H1 (cell line): Measurements from ENCODE around the gene NR3C1. TPM values are rescaled to one million over a fixed set of nuclear protein-coding genes. Genes with fewer than 3 reads are reported as not detected.

Source experiments
- CTCF ChIA-PET: fragments of 300-600 bp; sonication (Branson Sonifier 250); formaldehyde crosslinking; loops from one replicate; lab custom pipeline; 2021; ENCODE audit not compliant: partially characterized antibody; lab: Charles Lee
- POLR2A ChIA-PET: fragments of 300-600 bp; sonication (Branson Sonifier 250); formaldehyde crosslinking; loops from one replicate; lab custom pipeline; 2021; ENCODE audit warnings: inconsistent platforms; ENCODE audit not compliant: partially characterized antibody; lab: Charles Lee
- DNase-seq, 2 experiments: peaks; one replicate each; pipeline versions ENCODE4 v3.0.0 to v3.0.0-alpha.2; 2010 to 2022; ENCODE audit warnings: low spot score in 2 of 2, low read depth in 1 of 2, mixed read lengths in 1 of 2
- FAIRE-seq: peaks from 2 replicates; lab custom pipeline; 2011; peaks lifted over from hg19 to GRCh38; lab: Jason Lieb, UNC
- H2AFZ ChIP-seq: 2 replicates; pipeline ENCODE4 v1.8.1; 2012; ENCODE audit warnings: low read length, inconsistent platforms
- H2AK5ac ChIP-seq: 2 replicates; pipeline ENCODE4 v1.6.1; 2013; ENCODE audit warnings: low read depth, low read length
- H2BK120ac ChIP-seq: replicated peaks from 2 replicates; pipeline ENCODE3; 2013; ENCODE audit warnings: low read depth, low read length, inconsistent platforms
- H2BK12ac ChIP-seq: 2 replicates; pipeline ENCODE4 v1.6.1; 2013; ENCODE audit warnings: low read depth, low read length
- H2BK15ac ChIP-seq: 2 replicates; pipeline ENCODE4 v1.6.1; 2013; ENCODE audit warnings: low read length
- H2BK20ac ChIP-seq: 2 replicates; pipeline ENCODE4 v1.6.1; 2013; ENCODE audit warnings: low read length
- H2BK5ac ChIP-seq: 2 replicates; pipeline ENCODE4 v1.6.1; 2013; ENCODE audit warnings: low read depth, low read length
- H3K14ac ChIP-seq: 2 replicates; pipeline ENCODE4 v1.6.1; 2013; ENCODE audit warnings: inconsistent platforms; ENCODE audit not compliant: insufficient read length
- H3K18ac ChIP-seq: 2 replicates; pipeline ENCODE4 v1.6.1; 2013; ENCODE audit warnings: low read length; ENCODE audit errors: extremely low read depth
- H3K23ac ChIP-seq: 2 replicates; pipeline ENCODE4 v1.6.1; 2013; ENCODE audit warnings: inconsistent platforms; ENCODE audit not compliant: insufficient read length
- H3K23me2 ChIP-seq: 2 replicates; pipeline ENCODE4 v1.6.1; 2013; ENCODE audit warnings: low read depth, low read length
- H3K27ac ChIP-seq: 2 replicates; pipeline ENCODE4 v1.6.1; 2011; ENCODE audit warnings: low read depth, low read length, inconsistent platforms
- H3K27me3 ChIP-seq, 4 experiments: replicated peaks in 1 of 4; 1 replicate in 1 of 4; 2 replicates in 3 of 4; pipeline versions ENCODE4 v1.6.1 to v1.8.1; 2011 to 2013; ENCODE audit warnings: low read length in 3 of 4, mild to moderate bottlenecking in 3 of 4, inconsistent platforms in 2 of 4, mixed read lengths in 2 of 4, moderate library complexity in 1 of 4; ENCODE audit not compliant: control insufficient read depth in 3 of 4, insufficient read depth in 3 of 4; ENCODE audit errors: extremely low read depth in 1 of 4
- H3K36me3 ChIP-seq, 4 experiments: 2 replicates each; pipeline versions ENCODE4 v1.6.1 to v1.8.1; 2011 to 2013; ENCODE audit warnings: mild to moderate bottlenecking in 4 of 4, low read length in 3 of 4, moderate library complexity in 2 of 4, control low read depth in 1 of 4, inconsistent platforms in 1 of 4; ENCODE audit not compliant: insufficient read depth in 4 of 4, control insufficient read depth in 2 of 4
- H3K4ac ChIP-seq: replicated peaks from 2 replicates; pipeline ENCODE3; 2013; ENCODE audit warnings: low read length, low read depth, mixed read lengths, inconsistent platforms; ENCODE audit not compliant: insufficient read length
- H3K4me1 ChIP-seq, 4 experiments: replicated peaks in 1 of 4; 1 replicate in 1 of 4; 2 replicates in 3 of 4; pipeline versions ENCODE4 v1.6.1 to v1.8.1; 2011 to 2013; ENCODE audit warnings: low read length in 3 of 4, inconsistent platforms in 2 of 4, mixed read lengths in 1 of 4; ENCODE audit not compliant: insufficient read depth in 4 of 4, control insufficient read depth in 3 of 4
- H3K4me2 ChIP-seq, 2 experiments: 2 replicates each; pipeline versions ENCODE4 v1.6.1 to v1.8.1; 2011 to 2013; ENCODE audit warnings: low read depth in 2 of 2, low read length in 2 of 2, control low read depth in 1 of 2, inconsistent platforms in 1 of 2, mild to moderate bottlenecking in 1 of 2; ENCODE audit not compliant: insufficient read depth in 1 of 2
- H3K4me3 ChIP-seq, 4 experiments: fragments of 200-600, 300-600 bp in 1 of 4; sonication (generic), shearing (Covaris generic), sonication (Bioruptor Twin) in 1 of 4; 2 replicates each; pipeline versions ENCODE4 v1.5.1 to v1.8.1; 2011 to 2016; ENCODE audit warnings: low read length in 4 of 4, low read depth in 3 of 4, control low read depth in 2 of 4, inconsistent platforms in 2 of 4, mild to moderate bottlenecking in 2 of 4, mixed read lengths in 1 of 4, moderate library complexity in 1 of 4; ENCODE audit not compliant: insufficient read depth in 2 of 4; ENCODE audit errors: extremely low read depth in 1 of 4
- H3K56ac ChIP-seq: replicated peaks from 2 replicates; pipeline ENCODE3; 2013; ENCODE audit warnings: low read depth, mild to moderate bottlenecking, mixed read lengths, low read length, inconsistent platforms; ENCODE audit not compliant: insufficient read length
- H3K79me1 ChIP-seq: 2 replicates; pipeline ENCODE4 v1.6.1; 2013; ENCODE audit warnings: low read depth, low read length, control low read depth
- H3K79me2 ChIP-seq, 2 experiments: 2 replicates each; pipeline versions ENCODE4 v1.6.1 to v1.8.1; 2012 to 2013; ENCODE audit warnings: low read length in 2 of 2, mild to moderate bottlenecking in 2 of 2, inconsistent platforms in 1 of 2; ENCODE audit not compliant: insufficient read depth in 2 of 2, control insufficient read depth in 1 of 2
- H3K9ac ChIP-seq, 4 experiments: replicated peaks in 1 of 4; 1 replicate in 1 of 4; 2 replicates in 3 of 4; pipeline versions ENCODE4 v1.6.1 to v1.8.1; 2011 to 2013; ENCODE audit warnings: low read depth in 3 of 4, low read length in 3 of 4, control low read depth in 2 of 4, mild to moderate bottlenecking in 2 of 4, moderate library complexity in 2 of 4, inconsistent platforms in 1 of 4; ENCODE audit errors: extremely low read depth in 1 of 4
- H3K9me3 ChIP-seq, 2 experiments: 2 replicates each; pipeline versions ENCODE4 v1.6.1 to v1.8.1; 2012 to 2013; ENCODE audit warnings: mild to moderate bottlenecking in 2 of 2, moderate library complexity in 2 of 2, control low read depth in 1 of 2, inconsistent platforms in 1 of 2, low read depth in 1 of 2, low read length in 1 of 2, mixed read lengths in 1 of 2; ENCODE audit not compliant: insufficient read depth in 2 of 2
- H4K20me1 ChIP-seq, 2 experiments: replicated peaks in 1 of 2; 2 replicates each; pipeline versions ENCODE3 to v1.8.1; 2011 to 2013; ENCODE audit warnings: inconsistent platforms in 2 of 2, low read length in 2 of 2, mild to moderate bottlenecking in 1 of 2; ENCODE audit not compliant: insufficient read depth in 2 of 2, control insufficient read depth in 1 of 2
- H4K5ac ChIP-seq: 2 replicates; pipeline ENCODE4 v1.6.1; 2013; ENCODE audit warnings: low read length, low read depth, mixed read lengths, inconsistent platforms; ENCODE audit not compliant: insufficient read length
- H4K8ac ChIP-seq: 2 replicates; pipeline ENCODE4 v1.8.0; 2013; ENCODE audit warnings: mild to moderate bottlenecking, moderate library complexity, low read length, inconsistent platforms; ENCODE audit not compliant: insufficient read depth; ENCODE audit errors: extremely low read depth
- H4K91ac ChIP-seq: replicated peaks from 2 replicates; pipeline ENCODE3; 2013; ENCODE audit warnings: low read length, mixed read lengths, inconsistent platforms; ENCODE audit not compliant: insufficient read length
- ATF3 ChIP-seq: IDR thresholded peaks from 2 replicates; pipeline ENCODE4 v1.6.1; 2011; ENCODE audit warnings: low read depth, mild to moderate bottlenecking, low read length; ENCODE audit not compliant: insufficient read depth
- EGR1 ChIP-seq: IDR thresholded peaks from 2 replicates; pipeline ENCODE4 v1.6.1; 2011; ENCODE audit warnings: low read depth, low read length, borderline replicate concordance
- GTF2F1 ChIP-seq: IDR thresholded peaks from 2 replicates; pipeline ENCODE4 v1.6.1; 2012; ENCODE audit warnings: low read depth, low read length, improper control_type of control experiment, borderline replicate concordance
- HDAC2 ChIP-seq, 2 experiments: fragments of 300-600 bp in 1 of 2; sonication (generic) in 1 of 2; IDR thresholded peaks; 2 replicates each; pipeline ENCODE4 v1.6.1; 2011 to 2012; ENCODE audit warnings: low read depth in 2 of 2, low read length in 2 of 2, mild to moderate bottlenecking in 2 of 2, moderate library complexity in 2 of 2, borderline replicate concordance in 1 of 2, inconsistent platforms in 1 of 2
- RBBP5 ChIP-seq: IDR thresholded peaks from 2 replicates; pipeline ENCODE4 v1.7.1; 2012; ENCODE audit warnings: low read depth, mild to moderate bottlenecking, inconsistent platforms, low read length, moderate library complexity, borderline replicate concordance
- RFX5 ChIP-seq: IDR thresholded peaks from 2 replicates; pipeline ENCODE4 v1.6.1; 2011; ENCODE audit warnings: low read depth, low read length, improper control_type of control experiment, borderline replicate concordance
- SAP30 ChIP-seq: fragments of 300-600 bp; sonication (generic); IDR thresholded peaks from 2 replicates; pipeline ENCODE4 v1.7.1; 2012; ENCODE audit warnings: low read length, moderate library complexity, mild to moderate bottlenecking, inconsistent platforms; ENCODE audit not compliant: insufficient read depth, insufficient replicate concordance
- SP1 ChIP-seq: IDR thresholded peaks from 2 replicates; pipeline ENCODE4 v1.6.1; 2011; ENCODE audit warnings: low read depth, low read length
- TAF1 ChIP-seq: IDR thresholded peaks from 2 replicates; pipeline ENCODE4 v1.6.1; 2011; ENCODE audit warnings: mild to moderate bottlenecking, low read depth, low read length
- TAF7 ChIP-seq: optimal IDR thresholded peaks from 2 replicates; pipeline ENCODE3; 2011; ENCODE audit warnings: low read depth, mild to moderate bottlenecking, inconsistent platforms, low read length, moderate library complexity, borderline replicate concordance
- TEAD4 ChIP-seq: IDR thresholded peaks from 2 replicates; pipeline ENCODE4 v1.6.1; 2012; ENCODE audit warnings: low read depth, low read length, inconsistent platforms, mixed read lengths
- WGBS, 2 experiments: shearing (Covaris generic) in 1 of 2; methylation state at CpG; one replicate each; pipeline versions ENCODE4 v1.1.6 to v1.1.7; 2013 to 2015; ENCODE audit warnings: low lambda C conversion rate in 2 of 2, mixed read lengths in 2 of 2, inconsistent platforms in 1 of 2, low coverage in 1 of 2, missing lambda C conversion rate in 1 of 2; ENCODE audit not compliant: insufficient replicate concordance in 2 of 2, insufficient coverage in 1 of 2, insufficient read length in 1 of 2; ENCODE audit errors: extremely low coverage in 1 of 2, missing lambda C conversion rate in 1 of 2; 5-methylcytosine and 5-hydroxymethylcytosine counted together
- polyA plus RNA-seq, 7 experiments: library from polyadenylated mRNA; depleted of rRNA in 3 of 7; stranded (reverse) in 5 of 7; unstranded in 2 of 7; fragments of >200 nt in 5 of 7; fragments of 200-250 nt in 2 of 7; gene quantifications; 1 replicate in 5 of 7; 2 replicates in 1 of 7; 4 replicates in 1 of 7; pipeline versions ENCODE4 v1.2.1 to v1.2.3, GENCODE V29; 2011 to 2013; ENCODE audit warnings: missing spikeins in 2 of 7, mixed read lengths in 2 of 7
- total RNA-seq: library from RNA; stranded (reverse); fragmentation: NEBNext Ultra II Directional; extraction: Animal tissue kit (Norgen Biotek cat#: 25700); gene quantifications from 2 replicates; pipeline ENCODE4 v1.2.1, GENCODE V29; 2021

The NR3C1 gene
- total and polyA plus RNA-seq, 2 of the 8 experiments (the other 6 are each of a cell fraction or from before 2014, with no cell fraction given), result 1.7 to 5.4 TPM

- Histone ChIP-seq H3K56ac (no peak overlapping the region), H3K18ac (no peak overlapping the region), H3K27ac (no peak overlapping the region), H3K4me1 (peaks cover 0 to 7% (median 3%) of the 10 kb centered on the region in 4 experiments; a peak in 4 of 7 replicates), H2BK5ac (no peak overlapping the region), H3K79me1 (no peaks in the 10 kb centered on the region), H2AK5ac (no peak overlapping the region), H3K4me3 (no peak overlapping the region), H2BK20ac (no peak overlapping the region), H3K4me2 (no peak overlapping the region), H3K79me2 (no peaks in the 10 kb centered on the region), H3K23me2 (no peaks in the 10 kb centered on the region), H2BK120ac (no peak overlapping the region), H4K91ac (no peak overlapping the region), H2AFZ (no peak overlapping the region), H3K36me3 (no peaks in the 10 kb centered on the region), H3K14ac (no peak overlapping the region), H3K9ac (no peak overlapping the region; a peak in 1 of 7 replicates), H2BK15ac (no peak overlapping the region), H4K20me1 (no peaks in the 10 kb centered on the region), H2BK12ac (no peak overlapping the region), H3K23ac (no peak overlapping the region), H3K27me3 (no peaks in the 10 kb centered on the region), H4K8ac (no peak overlapping the region), H4K5ac (no peak overlapping the region), H3K9me3 (no peaks in the 10 kb centered on the region), H3K4ac (no peak overlapping the region)
- no peak for TF ChIP-seq ATF3
- no peak for TF ChIP-seq GTF2F1
- TF ChIP-seq RFX5, result no peak
- TF ChIP-seq EGR1, result no peak
- no peak for TF ChIP-seq TEAD4
- no peak for TF ChIP-seq RBBP5
- TF ChIP-seq SAP30, result no peak
- TF ChIP-seq TAF7, result no peak
- TF ChIP-seq TAF1, result no peak
- no peak for TF ChIP-seq SP1
- no peak for TF ChIP-seq HDAC2 (IDR thresholded peaks at IDR 0.05; ENCODE audit: borderline replicate concordance in 1 of 2, low read depth in 2 of 2, low read length in 2 of 2)
- ChIA-PET POLR2A (no interaction called here), CTCF (interaction anchor here (0.9 to 1.3 kb wide), 3 partner anchors 17 to 213 kb away, joined by 3 to 4 read pairs (median 4); no protein-coding TSS in a partner anchor)
- no peak for FAIRE-seq
- no peak for DNase-seq
- 77% methylated on average over 10 of the region's 10 CpGs; no CpG with 5 or more reads in 1 of the 2 experiments for WGBS, 2 experiments
Observed at GRCh38 chr5:143229896-143230675, 173.4 kb downstream of the NR3C1 start.
